Fibroblast of the conjunctiva (primary cell): ENCODE data around the gene WNT7B.

Experiments used
- DNase-seq: peaks from one replicate; pipeline ENCODE4 v3.0.0-alpha.2; 2010; ENCODE audit warnings: low read depth

Gene WNT7B

GRCh38 chr22:45888221-45889092 lies 88.5 kb downstream of the WNT7B start:
- DNase-seq = no peak

GRCh38 chr22:45887202-45888131 lies 89.5 kb downstream of the WNT7B start:
- no peak for DNase-seq

GRCh38 chr22:45886540-45886939 lies 90.4 kb downstream of the WNT7B start:
- no peak for DNase-seq

- no peak for DNase-seq
These were observed 91.0 kb downstream of the WNT7B start for GRCh38 chr22:45885941-45886395.

- no peak for DNase-seq
These were observed 91.7 kb downstream of the WNT7B start for GRCh38 chr22:45885171-45885840.

- no peak for DNase-seq
These were observed 92.5 kb downstream of the WNT7B start for GRCh38 chr22:45884201-45885062.

- no peak for DNase-seq
These were observed 93.2 kb downstream of the WNT7B start for GRCh38 chr22:45883811-45884170.

- no peak for DNase-seq
These were observed 93.8 kb downstream of the WNT7B start for GRCh38 chr22:45882881-45883810.

GRCh38 chr22:45881524-45881875 lies 95.5 kb downstream of the WNT7B start:
- DNase-seq = no peak

- DNase-seq = no peak
These were observed 96.0 kb downstream of the WNT7B start for GRCh38 chr22:45880716-45881523.

GRCh38 chr22:45880091-45880715 lies 96.8 kb downstream of the WNT7B start:
- no peak for DNase-seq

- no peak for DNase-seq
These were observed 97.4 kb downstream of the WNT7B start for GRCh38 chr22:45879552-45879949.

- DNase-seq = no peak
These were observed 97.9 kb downstream of the WNT7B start for GRCh38 chr22:45878901-45879551.

- no peak for DNase-seq
These were observed 98.7 kb downstream of the WNT7B start for GRCh38 chr22:45878051-45878781.

GRCh38 chr22:45877651-45878050 lies 99.3 kb downstream of the WNT7B start:
- DNase-seq = no peak

GRCh38 chr22:45877036-45877380 lies 100.0 kb downstream of the WNT7B start:
- no peak for DNase-seq

GRCh38 chr22:45876136-45877035 lies 100.6 kb downstream of the WNT7B start:
- no peak for DNase-seq
